Heart right ventricle (tissue), 16 donors: ENCODE measurements around the gene AP2B1. TPM values are rescaled to one million over a fixed set of nuclear protein-coding genes. Genes with fewer than 3 reads are reported as not detected.
"Not testable (repeated sequence)": the region's sequence is repeated elsewhere in the genome, so short reads cannot be mapped to it uniquely, and the experiment has no call there.

Source experiments
- ATAC-seq, 8 donors: fragments of 200-7000 bp; cut with Tn5 transposase; one replicate each; pipeline ENCODE4 v1.9.1; 2020; ENCODE audit warnings: mild to moderate bottlenecking in 8 of 8, moderate library complexity in 8 of 8, moderate number of reproducible peaks in 1 of 8
- DNase-seq, 2 donors: peaks; one replicate each; pipeline ENCODE4 v3.0.0-alpha.2; 2020
- H3K27ac ChIP-seq, 10 donors: fragments of 200-600 bp; sonication (generic) in 2 of 10; one replicate each; pipeline versions ENCODE4 v1.5.0 to v1.8.0; 2020 to 2022; ENCODE audit warnings: mild to moderate bottlenecking in 3 of 10
- H3K27me3 ChIP-seq, 7 donors: fragments of 200-600 bp; one replicate each; pipeline ENCODE4 v1.8.0; 2021 to 2022; ENCODE audit warnings: mild to moderate bottlenecking in 2 of 7
- H3K36me3 ChIP-seq, 9 donors: fragments of 200-600 bp; sonication (generic) in 1 of 9; one replicate each; pipeline versions ENCODE4 v1.5.0 to v1.8.0; 2020 to 2022; ENCODE audit warnings: mild to moderate bottlenecking in 2 of 9
- H3K4me1 ChIP-seq, 9 donors: fragments of 200-600 bp; sonication (generic) in 1 of 9; one replicate each; pipeline versions ENCODE4 v1.5.0 to v1.8.0; 2020 to 2022; ENCODE audit warnings: mild to moderate bottlenecking in 4 of 9
- H3K4me3 ChIP-seq, 10 donors: fragments of 200-600 bp; sonication (generic) in 2 of 10; one replicate each; pipeline versions ENCODE4 v1.5.0 to v1.8.0; 2020 to 2022; ENCODE audit warnings: mild to moderate bottlenecking in 7 of 10, moderate library complexity in 2 of 10
- H3K9me3 ChIP-seq, 11 donors: fragments of 200-600 bp in 10 of 11; sonication (generic) in 2 of 11; one replicate each; pipeline versions ENCODE4 v1.5.0 to v1.8.0; 2013 to 2022; ENCODE audit warnings: mild to moderate bottlenecking in 2 of 11, control low read depth in 1 of 11, moderate library complexity in 1 of 11
- CTCF ChIP-seq, 9 donors: fragments of 200-600 bp; sonication (generic) in 2 of 9; IDR thresholded peaks; one replicate each; pipeline versions ENCODE4 v1.5.0 to v1.8.0; 2021 to 2022; ENCODE audit warnings: antibody characterized with exemption in 9 of 9, mild to moderate bottlenecking in 5 of 9, moderate library complexity in 1 of 9
- WGBS, 2 donors: extraction: QIAGEN DNeasy Blood & Tissue Kit; methylation state at CpG; one replicate each; pipeline ENCODE4 v1.1.7; 2013; ENCODE audit warnings: inconsistent platforms in 1 of 2; 5-methylcytosine and 5-hydroxymethylcytosine counted together
- intact Hi-C, 10 donors: fragments of 100-400 bp; cut with DNase I; formaldehyde crosslinking; loops; one replicate each; pipeline versions ENCODE4 v1.11.1 to v1.14.2; 2022
- polyA plus RNA-seq, 2 donors: library from polyadenylated mRNA; stranded (reverse); fragments of 200-250 nt; gene quantifications; one replicate each; pipeline ENCODE4 v1.2.3, GENCODE V29; 2013
- total RNA-seq, 10 donors: library from RNA; stranded (reverse); fragmentation: NEBNext Ultra II Directional in 3 of 10; extraction: Animal tissue kit (Norgen Biotek cat#: 25700) in 3 of 10; gene quantifications; one replicate each; pipeline versions ENCODE4 v1.2.1 to v1.2.4, GENCODE V29; 2021 to 2023
- donor health status: Arrhythmogenic right ventricular cardiomyopathy.
- donor health status: ischemic (EF 13 %, LVEDD 7.1; RV severe dilation, severe dysfunction).
- donor health status: healthy with polysubstance abuse.
- donor health status: DM: no; HTN: yes; CAD: no.
- donor health status: DM: no; HTN: no; CAD: no.
- donor health status: ischemic (EF 25% LVEDD 6.9; RV normal size, moderate dysfunction).
- donor health status: ischemic (EF 25% LVEDD 5.7; RV mildly dilated, moderate dysfunction).
- donor health status: healthy.
- donor health status: DM: yes; HTN: yes; CAD: no.
- donor health status: Ischemic cardiomyopathy.
- donor health status: ischemic (EF 35%, LVEDD 5.7; RV mildly dilated, moderate dysfunction).
- donor health status: nonischemic (EF 11% LVEDD 7.7; RV severe dilation, severe dysfunction).
- donor health status: DM: yes; HTN: yes; CAD: no.
- donor health status: PGD.
- donor health status: ischemic (EF 29% LVEDD 5.4; RV normal size, mild dysfunction).
- donor health status: nonischemic (EF 23%, LVEDD 6.1; RV moderate dilation, normal function).

AP2B1 gene
- total and polyA plus RNA-seq, 12 donors: 20.0 to 173 (median 129) TPM

DNA sequence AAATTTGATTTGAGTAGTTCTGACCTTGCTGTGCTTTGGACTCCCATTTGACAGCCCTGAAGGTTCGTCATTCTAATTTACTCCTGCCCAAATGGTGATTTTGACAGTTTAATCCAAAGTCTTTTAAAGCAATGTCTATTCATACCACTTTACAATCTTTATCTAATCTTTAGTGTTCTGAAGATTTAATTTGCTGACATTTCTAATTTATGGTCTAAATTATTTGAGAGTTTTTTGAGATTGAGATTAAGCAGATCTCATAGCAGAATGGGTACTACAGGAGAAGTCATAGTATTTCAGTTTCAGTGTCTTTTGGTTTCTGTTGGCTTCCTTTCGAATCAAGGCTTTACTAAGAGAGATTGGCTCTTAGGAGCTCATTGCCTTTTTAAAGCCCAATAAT, 111.7 kb downstream of the AP2B1 start:
- Histone ChIP-seq H3K4me1 (peaks cover 0 to 22% (median 4%) of the 10 kb centered on the region in 9 donors), H3K27ac (no peak overlapping the region), H3K9me3 (no peaks in the 10 kb centered on the region), H3K4me3 (no peak overlapping the region), H3K36me3 (peaks cover 0 to 79% (median 3%) of the 10 kb centered on the region in 9 donors), H3K27me3 (no peaks in the 10 kb centered on the region)
- DNase-seq (no peak), ATAC-seq (no peak)
- TF ChIP-seq CTCF (IDR thresholded peaks at IDR 0.05): no peak
- 97 to 99% methylated on average over 2 of the region's 2 CpGs for WGBS, 2 donors
- intact Hi-C loops: no loop called here

GRCh38 chr17:35700150-35700549, 113.0 kb downstream of the AP2B1 start:
- no peak for DNase-seq
- H3K4me3 ChIP-seq: no peak overlapping the region
- no peak overlapping the region for H3K27ac ChIP-seq
- H3K9me3 ChIP-seq: no peaks in the 10 kb centered on the region
- H3K36me3 ChIP-seq: peaks cover 0 to 65% (median 0%) of the 10 kb centered on the region in 9 donors
- peaks cover 0 to 19% (median 4%) of the 10 kb centered on the region in 9 donors for H3K4me1 ChIP-seq
- H3K27me3 ChIP-seq: no peaks in the 10 kb centered on the region
- TF ChIP-seq CTCF (IDR thresholded peaks at IDR 0.05): no peak
- WGBS, 2 donors: 82 to 92% methylated on average over 6 of the region's 6 CpGs
- intact Hi-C loops: no loop called here
- ATAC-seq: peak in 1 of 8 donors; percentile 26

DNA sequence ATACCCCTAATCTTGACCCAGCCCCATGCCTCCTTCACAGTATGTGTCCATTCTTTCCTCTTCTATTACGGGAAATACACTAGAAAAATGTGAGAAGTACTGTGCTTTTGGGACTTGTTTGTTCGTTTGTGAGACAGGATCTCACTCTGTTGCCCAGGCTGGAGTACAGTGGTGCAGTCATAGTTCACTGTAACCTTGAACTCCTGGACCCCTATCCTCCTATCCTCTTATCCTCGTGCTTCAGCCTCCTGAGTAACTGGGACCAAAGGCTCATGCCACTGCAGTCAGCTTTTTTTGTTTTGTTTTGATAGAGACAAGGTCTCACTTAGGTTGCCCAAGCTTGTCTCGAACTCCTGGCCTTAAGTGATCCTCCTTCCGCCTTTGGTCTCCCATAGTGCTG, 114.4 kb downstream of the AP2B1 start:
- intact Hi-C loops: no loop called here
- TF ChIP-seq CTCF (IDR thresholded peaks at IDR 0.05): no peak
- Histone ChIP-seq H3K9me3 (no peaks in the 10 kb centered on the region), H3K27me3 (no peaks in the 10 kb centered on the region), H3K4me3 (no peak overlapping the region), H3K36me3 (peaks cover 0 to 58% (median 0%) of the 10 kb centered on the region in 9 donors), H3K4me1 (peaks cover 0 to 9% (median 0%) of the 10 kb centered on the region in 9 donors), H3K27ac (no peak overlapping the region)
- WGBS, 2 donors: 90 to 94% methylated on average over 5 of the region's 5 CpGs
- no peak for DNase-seq
- ATAC-seq: no peak

DNA sequence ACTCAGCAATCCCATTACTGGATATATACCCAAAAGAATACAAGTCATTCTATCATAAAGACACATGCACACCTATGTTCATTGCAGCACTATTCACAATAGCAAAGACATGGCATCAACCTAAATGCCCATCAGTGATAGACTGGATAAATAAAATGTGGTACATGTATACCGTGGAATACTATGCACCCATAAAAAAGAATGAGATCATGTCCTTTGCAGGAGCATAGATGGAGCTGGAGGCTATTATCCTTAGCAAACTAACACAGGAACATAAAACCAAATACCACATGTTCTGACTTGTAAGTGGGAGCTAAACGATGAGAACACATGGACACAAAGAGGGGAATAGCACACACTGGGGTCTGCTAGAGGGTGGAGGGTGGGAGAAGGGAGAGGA, 116.2 kb downstream of the AP2B1 start:
- 94 to 98% methylated on average over 2 of the region's 2 CpGs for WGBS, 2 donors
- DNase-seq, ATAC-seq, intact Hi-C loops, H3K27me3 ChIP-seq, H3K9me3 ChIP-seq, H3K27ac ChIP-seq, H3K4me3 ChIP-seq: not testable (repeated sequence)
- Histone ChIP-seq H3K36me3 (peaks cover 0 to 48% (median 0%) of the 10 kb centered on the region in 9 donors), H3K4me1 (peaks cover 0 to 16% (median 5%) of the 10 kb centered on the region in 9 donors)

GRCh38 chr17:35705230-35705629, 118.1 kb downstream of the AP2B1 start:
- intact Hi-C loops: no loop called here
- Histone ChIP-seq H3K9me3 (no peaks in the 10 kb centered on the region), H3K4me3 (no peak overlapping the region), H3K4me1 (peaks cover 0 to 30% (median 16%) of the 10 kb centered on the region in 9 donors), H3K36me3 (peaks cover 0 to 45% (median 4%) of the 10 kb centered on the region in 9 donors), H3K27ac (no peak overlapping the region), H3K27me3 (no peaks in the 10 kb centered on the region)
- 95% methylated on average over 1 of the region's 1 CpG for WGBS, 2 donors
- ATAC-seq (no peak), DNase-seq (no peak)
- no peak for TF ChIP-seq CTCF (IDR thresholded peaks at IDR 0.05)
